ENCODE data around the gene IQCH.

DNA sequence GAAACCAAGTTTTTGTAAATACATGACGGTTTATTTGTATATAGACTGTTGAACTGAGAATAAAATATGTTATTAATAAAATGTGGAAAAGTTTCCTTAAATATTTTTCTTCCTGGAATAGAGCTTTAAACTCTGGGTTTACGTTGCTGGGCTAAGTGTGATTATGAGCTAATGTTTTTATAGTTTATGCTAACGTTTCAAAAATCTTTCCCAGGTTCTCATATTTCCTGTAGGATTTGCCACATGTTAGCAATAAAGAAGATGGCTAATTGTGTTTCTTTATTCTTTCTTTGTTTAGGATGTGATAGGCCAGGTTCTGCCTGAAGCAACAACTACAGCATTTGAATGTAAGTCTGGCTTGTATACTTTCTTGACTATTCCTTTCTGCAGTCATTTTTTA lies 295.1 kb downstream of the IQCH start:
- TF ChIP-seq, protein P1, sequence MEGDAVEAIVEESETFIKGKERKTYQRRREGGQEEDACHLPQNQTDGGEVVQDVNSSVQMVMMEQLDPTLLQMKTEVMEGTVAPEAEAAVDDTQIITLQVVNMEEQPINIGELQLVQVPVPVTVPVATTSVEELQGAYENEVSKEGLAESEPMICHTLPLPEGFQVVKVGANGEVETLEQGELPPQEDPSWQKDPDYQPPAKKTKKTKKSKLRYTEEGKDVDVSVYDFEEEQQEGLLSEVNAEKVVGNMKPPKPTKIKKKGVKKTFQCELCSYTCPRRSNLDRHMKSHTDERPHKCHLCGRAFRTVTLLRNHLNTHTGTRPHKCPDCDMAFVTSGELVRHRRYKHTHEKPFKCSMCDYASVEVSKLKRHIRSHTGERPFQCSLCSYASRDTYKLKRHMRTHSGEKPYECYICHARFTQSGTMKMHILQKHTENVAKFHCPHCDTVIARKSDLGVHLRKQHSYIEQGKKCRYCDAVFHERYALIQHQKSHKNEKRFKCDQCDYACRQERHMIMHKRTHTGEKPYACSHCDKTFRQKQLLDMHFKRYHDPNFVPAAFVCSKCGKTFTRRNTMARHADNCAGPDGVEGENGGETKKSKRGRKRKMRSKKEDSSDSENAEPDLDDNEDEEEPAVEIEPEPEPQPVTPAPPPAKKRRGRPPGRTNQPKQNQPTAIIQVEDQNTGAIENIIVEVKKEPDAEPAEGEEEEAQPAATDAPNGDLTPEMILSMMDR (conservative IDR thresholded peaks at IDR 0.05): no peak
- TF ChIP-seq ZFX (IDR thresholded peaks at IDR 0.05): no peak
